ENCODE measurements around the gene DNAH17. TPM values are rescaled to one million over a fixed set of nuclear protein-coding genes. Genes with fewer than 3 reads are reported as not detected.

Gene DNAH17
- total RNA-seq, 1 donor from 2014 or later: not detected

- Histone ChIP-seq H4K20me1 (ENCODE audit: low read depth) (no peaks in the 10 kb centered on the region), H3K4me2 (no peak overlapping the region), H3K27ac (no peak overlapping the region), H3K4me1 (no peaks in the 10 kb centered on the region), H3K4me3 (no peak overlapping the region), H3K9ac (no peak overlapping the region), H3K9me3 (ENCODE audit: low read depth) (no peaks in the 10 kb centered on the region), H3K27me3 (no peaks in the 10 kb centered on the region), H2AFZ (replicated peaks) (no peak overlapping the region), H3K79me2 (ENCODE audit: low read depth) (no peaks in the 10 kb centered on the region), H3K36me3 (no peaks in the 10 kb centered on the region), H3F3A (ENCODE audit: low read depth) (no peaks in the 10 kb centered on the region)
- no peaks in the 10 kb centered on the region for H3K36me3 Mint-ChIP-seq
- H3K27ac Mint-ChIP-seq: no peak overlapping the region
- no peak for DNase-seq (ENCODE audit: low spot score)
- no peaks in the 10 kb centered on the region for H3K4me1 Mint-ChIP-seq
- H3K27me3 Mint-ChIP-seq (ENCODE audit: insufficient read depth, low read depth): no peaks in the 10 kb centered on the region
- no peak overlapping the region for H3K4me3 Mint-ChIP-seq
- TF ChIP-seq EZH2phosphoT487 (IDR thresholded peaks at IDR 0.05) (no peak), EZH2 (IDR thresholded peaks at IDR 0.05) (no peak), CTCF (IDR thresholded peaks at IDR 0.05) (no peak)
- no peaks in the 10 kb centered on the region for H3K9me3 Mint-ChIP-seq
Measured at GRCh38 chr17:78558989-78559388, 18.2 kb downstream of the DNAH17 start.

- Histone ChIP-seq H3K4me2 (no peak overlapping the region), H3K36me3 (no peaks in the 10 kb centered on the region), H3K79me2 (ENCODE audit: low read depth) (no peaks in the 10 kb centered on the region), H3K9ac (no peak overlapping the region), H4K20me1 (ENCODE audit: low read depth) (no peaks in the 10 kb centered on the region), H3K9me3 (ENCODE audit: low read depth) (no peaks in the 10 kb centered on the region), H3K27ac (no peak overlapping the region), H3K27me3 (no peaks in the 10 kb centered on the region), H3F3A (ENCODE audit: low read depth) (no peaks in the 10 kb centered on the region), H3K4me1 (no peaks in the 10 kb centered on the region), H3K4me3 (no peak overlapping the region), H2AFZ (replicated peaks) (no peak overlapping the region)
- DNase-seq (ENCODE audit: low spot score): no peak
- Mint-ChIP-seq H3K36me3 (no peaks in the 10 kb centered on the region), H3K27me3 (ENCODE audit: insufficient read depth, low read depth) (no peaks in the 10 kb centered on the region), H3K4me1 (no peaks in the 10 kb centered on the region), H3K9me3 (no peaks in the 10 kb centered on the region), H3K4me3 (no peak overlapping the region), H3K27ac (no peak overlapping the region)
- TF ChIP-seq EZH2phosphoT487 (IDR thresholded peaks at IDR 0.05) (no peak), EZH2 (IDR thresholded peaks at IDR 0.05) (no peak), CTCF (IDR thresholded peaks at IDR 0.05) (no peak)
Measured at GRCh38 chr17:78558181-78558850, 18.9 kb downstream of the DNAH17 start.

GRCh38 chr17:78557598-78558039 lies 19.6 kb downstream of the DNAH17 start:
- peaks cover 3% of the 10 kb centered on the region for H3K27me3 Mint-ChIP-seq (ENCODE audit: insufficient read depth, low read depth)
- Histone ChIP-seq H3K9ac (no peak overlapping the region), H2AFZ (replicated peaks) (no peak overlapping the region), H3K9me3 (ENCODE audit: low read depth) (no peaks in the 10 kb centered on the region), H3K4me3 (no peak overlapping the region), H3K4me1 (no peaks in the 10 kb centered on the region), H3K27me3 (no peaks in the 10 kb centered on the region), H4K20me1 (ENCODE audit: low read depth) (no peaks in the 10 kb centered on the region), H3K79me2 (ENCODE audit: low read depth) (no peaks in the 10 kb centered on the region), H3K4me2 (no peak overlapping the region), H3F3A (ENCODE audit: low read depth) (no peaks in the 10 kb centered on the region), H3K36me3 (no peaks in the 10 kb centered on the region), H3K27ac (no peak overlapping the region)
- no peak overlapping the region for H3K4me3 Mint-ChIP-seq
- H3K4me1 Mint-ChIP-seq: no peaks in the 10 kb centered on the region
- H3K36me3 Mint-ChIP-seq: no peaks in the 10 kb centered on the region
- TF ChIP-seq CTCF (IDR thresholded peaks at IDR 0.05): no peak
- TF ChIP-seq EZH2phosphoT487 (IDR thresholded peaks at IDR 0.05): no peak
- TF ChIP-seq EZH2 (IDR thresholded peaks at IDR 0.05): no peak
- H3K27ac Mint-ChIP-seq: no peak overlapping the region
- no peak for DNase-seq (ENCODE audit: low spot score)
- no peaks in the 10 kb centered on the region for H3K9me3 Mint-ChIP-seq
